Fibroblast of lung (primary cell): ENCODE data around the gene CDK5RAP1. TPM values are rescaled to one million over a fixed set of nuclear protein-coding genes. Genes with fewer than 3 reads are reported as not detected.

ENCODE experiments used
- DNase-seq, 2 donors: peaks; one replicate each; pipeline versions ENCODE4 v3.0.0 to v3.0.0-alpha.2; 2010; ENCODE audit warnings: low read depth in 2 of 2
- H2AFZ ChIP-seq: 2 replicates; pipeline ENCODE4 v1.5.1; 2012; ENCODE audit warnings: low read length, control low read depth, inconsistent platforms
- H3K27ac ChIP-seq: 2 replicates; pipeline ENCODE4 v1.5.1; 2011; ENCODE audit warnings: low read length, control low read depth; ENCODE audit not compliant: insufficient read depth
- H3K27me3 ChIP-seq: 2 replicates; pipeline ENCODE4 v1.5.1; 2011; ENCODE audit warnings: mild to moderate bottlenecking, low read length; ENCODE audit not compliant: control insufficient read depth, insufficient read depth
- H3K36me3 ChIP-seq: 2 replicates; pipeline ENCODE4 v1.5.1; 2011; ENCODE audit warnings: low read length; ENCODE audit not compliant: control insufficient read depth, insufficient read depth
- H3K4me1 ChIP-seq: 2 replicates; pipeline ENCODE4 v1.5.1; 2011; ENCODE audit warnings: low read length; ENCODE audit not compliant: control insufficient read depth, insufficient read depth; ENCODE audit errors: extremely low read depth
- H3K4me2 ChIP-seq: 2 replicates; pipeline ENCODE4 v1.5.1; 2011; ENCODE audit warnings: low read length, control low read depth; ENCODE audit not compliant: insufficient read depth; ENCODE audit errors: extremely low read depth
- H3K4me3 ChIP-seq, 4 experiments: fragments of 200-600 bp in 1 of 4; sonication (generic) in 1 of 4; replicated peaks in 1 of 4; 2 replicates each; pipeline ENCODE4 v1.5.1; 2011 to 2016; ENCODE audit warnings: low read length in 4 of 4, low read depth in 3 of 4, mild to moderate bottlenecking in 3 of 4, control low read depth in 2 of 4, inconsistent platforms in 1 of 4, mixed read lengths in 1 of 4; ENCODE audit not compliant: insufficient read depth in 1 of 4; ENCODE audit errors: control extremely low read depth in 1 of 4
- H3K79me2 ChIP-seq: 2 replicates; pipeline ENCODE4 v1.5.1; 2012; ENCODE audit warnings: mild to moderate bottlenecking, low read length, inconsistent platforms; ENCODE audit not compliant: control insufficient read depth, insufficient read depth
- H3K9ac ChIP-seq: 2 replicates; pipeline ENCODE4 v1.5.1; 2011; ENCODE audit warnings: mild to moderate bottlenecking, low read length, control low read depth; ENCODE audit not compliant: insufficient read depth
- H3K9me3 ChIP-seq: 2 replicates; pipeline ENCODE4 v1.5.1; 2012; ENCODE audit warnings: low read depth, low read length; ENCODE audit not compliant: control insufficient read depth, insufficient read depth
- H4K20me1 ChIP-seq: 2 replicates; pipeline ENCODE4 v1.5.1; 2011; ENCODE audit warnings: low read length; ENCODE audit not compliant: control insufficient read depth, insufficient read depth; ENCODE audit errors: extremely low read depth
- EZH2 ChIP-seq: IDR thresholded peaks from 2 replicates; pipeline ENCODE4 v1.5.1; 2012; ENCODE audit warnings: low read length, control low read depth, mild to moderate bottlenecking; ENCODE audit errors: missing control alignments
- polyA plus RNA-seq, 2 donors: library from polyadenylated mRNA; depleted of rRNA in 1 of 2; stranded (reverse) in 1 of 2; unstranded in 1 of 2; fragments of >200 nt; gene quantifications; 2 replicates each; pipeline ENCODE4 v1.2.1, GENCODE V29; 2011 to 2012; ENCODE audit warnings: missing spikeins in 1 of 2
- total RNA-seq: library from RNA; depleted of rRNA; stranded (reverse); fragments of >200 nt; gene quantifications from 2 replicates; pipeline ENCODE4 v1.2.1, GENCODE V29; 2014
- TF ChIP-seq, protein P1 (sequence below), 2 donors: IDR thresholded peaks in 1 of 2; conservative IDR thresholded peaks in 1 of 2; 1 replicate in 1 of 2; 2 replicates in 1 of 2; pipeline ENCODE4 v1.5.1; 2011 to 2012; ENCODE audit warnings: low read length in 2 of 2, control low read depth in 1 of 2, inconsistent platforms in 1 of 2, low read depth in 1 of 2, mild to moderate bottlenecking in 1 of 2

Gene CDK5RAP1
- total and polyA plus RNA-seq, 2 donors (not counting 1 experiment from before 2014, with no cell fraction given) = 22.4 to 23.8 TPM

DNA sequence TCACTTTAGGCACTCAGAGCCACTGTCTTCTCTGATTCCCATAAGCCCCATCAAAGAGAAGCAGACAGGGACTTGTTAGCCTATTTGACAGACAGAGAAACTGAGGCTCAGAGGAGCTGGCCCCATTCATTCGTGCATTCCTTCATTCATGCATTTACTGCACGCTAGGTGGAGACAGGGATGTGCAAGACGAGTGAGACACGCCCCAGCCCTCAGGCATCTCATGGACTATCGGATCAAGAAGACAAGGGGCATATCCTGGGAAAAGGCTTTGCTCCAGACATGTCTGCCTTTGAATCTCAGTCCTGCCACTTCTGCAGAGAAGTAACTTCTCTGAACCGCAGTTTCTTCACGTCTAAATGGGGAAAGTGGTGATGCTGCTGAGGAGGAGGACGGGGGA lies 64.2 kb downstream of the CDK5RAP1 start:
- no peak for TF ChIP-seq EZH2
- TF ChIP-seq, protein P1, sequence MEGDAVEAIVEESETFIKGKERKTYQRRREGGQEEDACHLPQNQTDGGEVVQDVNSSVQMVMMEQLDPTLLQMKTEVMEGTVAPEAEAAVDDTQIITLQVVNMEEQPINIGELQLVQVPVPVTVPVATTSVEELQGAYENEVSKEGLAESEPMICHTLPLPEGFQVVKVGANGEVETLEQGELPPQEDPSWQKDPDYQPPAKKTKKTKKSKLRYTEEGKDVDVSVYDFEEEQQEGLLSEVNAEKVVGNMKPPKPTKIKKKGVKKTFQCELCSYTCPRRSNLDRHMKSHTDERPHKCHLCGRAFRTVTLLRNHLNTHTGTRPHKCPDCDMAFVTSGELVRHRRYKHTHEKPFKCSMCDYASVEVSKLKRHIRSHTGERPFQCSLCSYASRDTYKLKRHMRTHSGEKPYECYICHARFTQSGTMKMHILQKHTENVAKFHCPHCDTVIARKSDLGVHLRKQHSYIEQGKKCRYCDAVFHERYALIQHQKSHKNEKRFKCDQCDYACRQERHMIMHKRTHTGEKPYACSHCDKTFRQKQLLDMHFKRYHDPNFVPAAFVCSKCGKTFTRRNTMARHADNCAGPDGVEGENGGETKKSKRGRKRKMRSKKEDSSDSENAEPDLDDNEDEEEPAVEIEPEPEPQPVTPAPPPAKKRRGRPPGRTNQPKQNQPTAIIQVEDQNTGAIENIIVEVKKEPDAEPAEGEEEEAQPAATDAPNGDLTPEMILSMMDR (conservative IDR thresholded peaks at IDR 0.05 in 1 of 2, IDR thresholded peaks at IDR 0.05 in 1 of 2; ENCODE audit: low read depth in 1 of 2, low read length in 2 of 2) = no peak
- no peak overlapping the region for H3K27ac ChIP-seq
- H3K9me3 ChIP-seq = no peaks in the 10 kb centered on the region
- no peaks in the 10 kb centered on the region for H3K79me2 ChIP-seq
- no peak overlapping the region for H3K9ac ChIP-seq
- no peaks in the 10 kb centered on the region for H3K36me3 ChIP-seq
- H3K27me3 ChIP-seq = no peaks in the 10 kb centered on the region
- no peaks in the 10 kb centered on the region for H4K20me1 ChIP-seq
- H3K4me2 ChIP-seq = no peak overlapping the region
- no peak overlapping the region for H2AFZ ChIP-seq
- no peak for DNase-seq
- no peaks in the 10 kb centered on the region for H3K4me1 ChIP-seq
- no peak overlapping the region for H3K4me3 ChIP-seq

DNA sequence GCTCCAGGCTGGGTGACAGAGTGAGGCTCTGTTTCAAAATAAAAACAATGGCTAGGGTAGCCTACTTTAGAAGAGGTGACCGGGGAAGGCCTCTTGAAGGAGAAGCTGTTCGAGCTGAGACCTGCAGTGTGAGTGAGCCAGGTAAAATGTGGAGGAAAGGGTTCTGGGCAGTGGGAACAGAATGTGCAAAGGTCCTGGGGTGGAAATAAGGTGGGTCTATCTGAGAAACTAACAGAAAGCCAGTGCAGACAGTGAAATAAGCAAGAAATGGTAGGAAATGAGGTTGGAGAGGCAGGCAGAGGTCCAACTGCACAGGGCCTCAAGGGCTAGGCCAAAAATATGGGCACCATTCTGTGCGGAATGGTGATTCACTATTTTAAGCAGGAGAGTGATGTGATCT lies 64.9 kb downstream of the CDK5RAP1 start:
- no peak overlapping the region for H3K4me2 ChIP-seq
- no peak for DNase-seq
- no peak overlapping the region for H3K27ac ChIP-seq
- no peaks in the 10 kb centered on the region for H3K36me3 ChIP-seq
- H3K4me3 ChIP-seq = no peak overlapping the region
- no peaks in the 10 kb centered on the region for H3K9me3 ChIP-seq
- H3K4me1 ChIP-seq = no peaks in the 10 kb centered on the region
- TF ChIP-seq EZH2 = no peak
- TF ChIP-seq, protein P1 (conservative IDR thresholded peaks at IDR 0.05 in 1 of 2, IDR thresholded peaks at IDR 0.05 in 1 of 2; ENCODE audit: low read depth in 1 of 2, low read length in 2 of 2) = no peak
- H4K20me1 ChIP-seq = no peaks in the 10 kb centered on the region
- no peak overlapping the region for H3K9ac ChIP-seq
- no peak overlapping the region for H2AFZ ChIP-seq
- no peaks in the 10 kb centered on the region for H3K79me2 ChIP-seq
- H3K27me3 ChIP-seq = no peaks in the 10 kb centered on the region

DNA sequence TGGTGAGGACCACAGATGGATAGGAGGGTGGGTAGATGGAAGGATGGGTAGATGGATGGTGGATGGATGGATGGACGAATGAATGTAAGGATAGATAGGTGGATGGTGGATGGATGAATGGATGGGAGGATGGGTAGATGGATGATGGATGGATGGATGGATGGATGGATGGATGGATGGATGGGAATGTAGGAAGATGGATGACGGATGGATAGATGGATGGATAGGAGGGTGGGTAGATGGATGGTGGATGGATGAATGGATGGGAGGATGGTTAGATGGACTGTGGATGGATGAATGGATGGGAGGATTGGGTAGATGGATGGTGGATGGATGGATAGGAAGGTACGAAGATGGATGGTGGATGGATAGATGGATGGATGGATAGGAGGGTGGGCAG lies 67.2 kb downstream of the CDK5RAP1 start:
- Histone ChIP-seq H3K4me3 (no peak overlapping the region), H3K27me3 (peaks cover 6% of the 10 kb centered on the region), H3K4me1 (no peaks in the 10 kb centered on the region), H3K9me3 (no peaks in the 10 kb centered on the region), H4K20me1 (no peaks in the 10 kb centered on the region), H2AFZ (no peak overlapping the region), H3K4me2 (no peak overlapping the region), H3K79me2 (no peaks in the 10 kb centered on the region), H3K36me3 (no peaks in the 10 kb centered on the region), H3K27ac (no peak overlapping the region), H3K9ac (no peak overlapping the region)
- no peak for DNase-seq
- TF ChIP-seq, protein P1 (conservative IDR thresholded peaks at IDR 0.05 in 1 of 2, IDR thresholded peaks at IDR 0.05 in 1 of 2; ENCODE audit: low read depth in 1 of 2, low read length in 2 of 2) = no peak
- no peak for TF ChIP-seq EZH2
